ENCODE measurements around the gene PRKCA. TPM values are rescaled to one million over a fixed set of nuclear protein-coding genes. Genes with fewer than 3 reads are reported as not detected.

Gene PRKCA
- total RNA-seq, 4 donors from 2014 or later, result 3.9 to 12.1 (median 7.0) TPM

GRCh38 chr17:66562119-66562518 lies 259.7 kb downstream of the PRKCA start:
- TF ChIP-seq, protein P1, sequence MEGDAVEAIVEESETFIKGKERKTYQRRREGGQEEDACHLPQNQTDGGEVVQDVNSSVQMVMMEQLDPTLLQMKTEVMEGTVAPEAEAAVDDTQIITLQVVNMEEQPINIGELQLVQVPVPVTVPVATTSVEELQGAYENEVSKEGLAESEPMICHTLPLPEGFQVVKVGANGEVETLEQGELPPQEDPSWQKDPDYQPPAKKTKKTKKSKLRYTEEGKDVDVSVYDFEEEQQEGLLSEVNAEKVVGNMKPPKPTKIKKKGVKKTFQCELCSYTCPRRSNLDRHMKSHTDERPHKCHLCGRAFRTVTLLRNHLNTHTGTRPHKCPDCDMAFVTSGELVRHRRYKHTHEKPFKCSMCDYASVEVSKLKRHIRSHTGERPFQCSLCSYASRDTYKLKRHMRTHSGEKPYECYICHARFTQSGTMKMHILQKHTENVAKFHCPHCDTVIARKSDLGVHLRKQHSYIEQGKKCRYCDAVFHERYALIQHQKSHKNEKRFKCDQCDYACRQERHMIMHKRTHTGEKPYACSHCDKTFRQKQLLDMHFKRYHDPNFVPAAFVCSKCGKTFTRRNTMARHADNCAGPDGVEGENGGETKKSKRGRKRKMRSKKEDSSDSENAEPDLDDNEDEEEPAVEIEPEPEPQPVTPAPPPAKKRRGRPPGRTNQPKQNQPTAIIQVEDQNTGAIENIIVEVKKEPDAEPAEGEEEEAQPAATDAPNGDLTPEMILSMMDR (IDR thresholded peaks at IDR 0.05; ENCODE audit: low read depth), result no peak

GRCh38 chr17:66564992-66565465 lies 262.6 kb downstream of the PRKCA start:
- TF ChIP-seq, protein P1 (IDR thresholded peaks at IDR 0.05; ENCODE audit: low read depth), result no peak

DNA sequence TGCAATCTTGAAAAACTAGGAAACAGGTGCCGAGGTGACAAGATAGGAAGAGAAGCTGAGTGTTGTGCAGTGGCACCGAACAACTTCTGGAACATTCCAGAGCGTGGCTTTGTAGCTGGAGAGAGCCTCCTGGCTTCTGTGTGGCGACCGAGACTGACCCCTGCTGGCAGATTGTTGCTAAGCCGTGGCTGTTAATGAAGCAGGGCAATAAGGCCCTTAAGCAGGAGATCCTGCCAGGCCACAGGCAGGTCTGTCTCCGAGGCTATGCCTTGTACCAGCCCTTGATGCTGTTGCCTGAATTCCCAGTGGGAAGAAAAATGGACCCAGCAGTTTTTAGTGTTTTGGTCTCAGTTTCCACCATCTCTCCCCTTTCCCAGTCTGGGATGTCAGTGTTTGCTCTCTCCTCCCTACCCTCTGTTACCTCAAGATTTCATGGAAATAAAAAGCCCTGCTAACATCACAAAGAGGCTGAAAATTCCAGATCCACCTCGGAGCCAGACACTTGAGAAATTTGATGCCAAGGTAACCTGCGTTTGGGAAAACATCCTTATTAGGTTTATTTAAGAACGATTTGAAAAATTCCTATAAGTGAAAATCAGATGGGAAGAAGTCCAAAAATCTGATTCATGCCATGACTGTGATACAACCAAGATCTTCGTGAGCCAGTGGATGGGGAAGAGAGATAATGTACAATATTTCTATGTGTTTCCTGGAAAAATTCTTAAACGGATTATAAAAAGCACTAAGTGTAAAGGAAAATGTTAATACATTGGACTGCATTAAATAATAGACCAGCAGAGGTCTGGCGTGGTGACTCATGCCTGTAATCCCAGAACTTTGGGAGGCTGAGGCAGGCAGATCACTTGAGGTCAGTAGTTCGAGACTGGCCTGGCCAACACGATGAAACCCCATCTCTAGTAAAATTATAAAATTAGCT lies 265.1 kb downstream of the PRKCA start:
- TF ChIP-seq, protein P1 (IDR thresholded peaks at IDR 0.05; ENCODE audit: low read depth), result no peak

GRCh38 chr17:66569572-66569971 lies 267.2 kb downstream of the PRKCA start:
- TF ChIP-seq, protein P1 (IDR thresholded peaks at IDR 0.05; ENCODE audit: low read depth), result no peak

- TF ChIP-seq, protein P1 (IDR thresholded peaks at IDR 0.05; ENCODE audit: low read depth), result no peak
These were observed 268.2 kb downstream of the PRKCA start for GRCh38 chr17:66570447-66571195.

- TF ChIP-seq, protein P1 (IDR thresholded peaks at IDR 0.05; ENCODE audit: low read depth), result no peak
These were observed 269.3 kb downstream of the PRKCA start for GRCh38 chr17:66571745-66572144.

DNA sequence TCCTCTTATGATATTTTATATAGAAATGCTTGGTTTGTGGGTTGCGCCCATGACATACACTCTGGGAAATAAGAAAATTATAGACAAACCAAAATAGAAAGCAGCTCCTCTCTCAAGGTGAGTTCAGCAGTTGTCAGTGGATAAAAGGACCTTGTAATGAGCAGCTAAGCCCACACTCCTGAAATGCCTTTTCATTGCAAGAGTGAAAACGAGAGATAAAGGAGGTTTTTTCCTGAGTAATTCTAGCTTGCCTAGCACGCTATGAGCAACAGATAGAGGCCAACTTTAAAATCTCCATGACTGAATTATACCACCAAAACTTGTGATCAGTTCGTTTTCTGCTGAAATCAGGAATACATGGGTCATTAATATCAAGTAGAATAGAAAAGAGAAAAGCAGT lies 270.7 kb downstream of the PRKCA start:
- TF ChIP-seq, protein P1 (IDR thresholded peaks at IDR 0.05; ENCODE audit: low read depth), result no peak
